Right atrium auricular region (tissue), 2 donors: ENCODE data around the gene SFSWAP. TPM values are rescaled to one million over a fixed set of nuclear protein-coding genes. Genes with fewer than 3 reads are reported as not detected.

ENCODE experiments used
- DNase-seq: peaks from one replicate; pipeline ENCODE4 v3.0.0-alpha.2; 2019; ENCODE audit warnings: low spot score
- H3K27ac ChIP-seq, 2 donors: fragments of 200-600 bp; sonication (generic); 1 replicate in 1 of 2; 2 replicates in 1 of 2; pipeline ENCODE4 v1.5.1; 2016 to 2019
- H3K27me3 ChIP-seq, 2 donors: fragments of 200-600 bp; sonication (generic); one replicate each; pipeline versions ENCODE4 v1.5.1 to v1.6.0; 2017 to 2019
- H3K36me3 ChIP-seq: fragments of 200-600 bp; sonication (generic); one replicate; pipeline ENCODE4 v1.5.1; 2016
- H3K4me1 ChIP-seq, 2 donors: fragments of 200-600 bp; sonication (generic); one replicate each; pipeline versions ENCODE4 v1.5.1 to v1.6.0; 2017 to 2019
- H3K4me3 ChIP-seq, 2 donors: fragments of 200-600 bp; sonication (generic); 1 replicate in 1 of 2; 2 replicates in 1 of 2; pipeline ENCODE4 v1.5.1; 2017 to 2019; ENCODE audit warnings: mild to moderate bottlenecking in 1 of 2, moderate library complexity in 1 of 2
- H3K9me3 ChIP-seq, 2 donors: fragments of 200-600 bp; sonication (generic); one replicate each; pipeline ENCODE4 v1.5.1; 2019
- total RNA-seq, 2 donors: library from RNA; depleted of rRNA; stranded (reverse); fragments of >200 nt; gene quantifications; one replicate each; pipeline ENCODE4 v1.1.0, GENCODE V29; 2016
- TF ChIP-seq, protein P1 (sequence below), 2 donors: fragments of 200-600 bp; sonication (generic); IDR thresholded peaks; one replicate each; pipeline ENCODE4 v1.5.1; 2019; ENCODE audit warnings: antibody characterized with exemption in 2 of 2

The SFSWAP gene
- total RNA-seq, 2 donors from 2014 or later = 11.4 to 12.3 TPM

DNA sequence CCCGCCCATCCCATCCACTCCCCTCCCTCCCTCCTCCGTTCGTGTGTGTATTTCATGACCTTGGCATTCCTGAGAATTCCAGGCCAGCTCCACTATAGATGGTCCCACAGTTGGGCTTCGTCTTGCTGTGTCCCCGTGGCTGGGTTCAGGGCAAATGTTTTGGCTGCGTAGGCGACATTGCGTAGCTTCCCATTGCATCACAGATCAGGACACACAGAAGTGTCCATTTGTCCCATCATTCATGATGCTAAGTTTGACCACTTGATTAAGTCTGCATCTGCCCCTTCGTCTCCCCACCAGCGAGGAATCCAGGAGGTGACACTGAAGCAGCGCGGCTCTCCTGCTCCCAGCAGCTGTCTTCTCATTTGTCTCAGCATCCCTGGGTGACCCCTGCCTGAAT is 78.7 kb downstream of the SFSWAP start:
- DNase-seq = no peak
- H3K36me3 ChIP-seq = peaks cover 70% of the 10 kb centered on the region
- H3K4me3 ChIP-seq = no peak overlapping the region
- H3K27me3 ChIP-seq = no peaks in the 10 kb centered on the region
- H3K9me3 ChIP-seq = no peaks in the 10 kb centered on the region
- H3K27ac ChIP-seq = no peak overlapping the region
- TF ChIP-seq, protein P1, sequence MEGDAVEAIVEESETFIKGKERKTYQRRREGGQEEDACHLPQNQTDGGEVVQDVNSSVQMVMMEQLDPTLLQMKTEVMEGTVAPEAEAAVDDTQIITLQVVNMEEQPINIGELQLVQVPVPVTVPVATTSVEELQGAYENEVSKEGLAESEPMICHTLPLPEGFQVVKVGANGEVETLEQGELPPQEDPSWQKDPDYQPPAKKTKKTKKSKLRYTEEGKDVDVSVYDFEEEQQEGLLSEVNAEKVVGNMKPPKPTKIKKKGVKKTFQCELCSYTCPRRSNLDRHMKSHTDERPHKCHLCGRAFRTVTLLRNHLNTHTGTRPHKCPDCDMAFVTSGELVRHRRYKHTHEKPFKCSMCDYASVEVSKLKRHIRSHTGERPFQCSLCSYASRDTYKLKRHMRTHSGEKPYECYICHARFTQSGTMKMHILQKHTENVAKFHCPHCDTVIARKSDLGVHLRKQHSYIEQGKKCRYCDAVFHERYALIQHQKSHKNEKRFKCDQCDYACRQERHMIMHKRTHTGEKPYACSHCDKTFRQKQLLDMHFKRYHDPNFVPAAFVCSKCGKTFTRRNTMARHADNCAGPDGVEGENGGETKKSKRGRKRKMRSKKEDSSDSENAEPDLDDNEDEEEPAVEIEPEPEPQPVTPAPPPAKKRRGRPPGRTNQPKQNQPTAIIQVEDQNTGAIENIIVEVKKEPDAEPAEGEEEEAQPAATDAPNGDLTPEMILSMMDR (IDR thresholded peaks at IDR 0.05) = no peak
- no peaks in the 10 kb centered on the region for H3K4me1 ChIP-seq

- DNase-seq = no peak
- peaks cover 61% of the 10 kb centered on the region for H3K36me3 ChIP-seq
- no peaks in the 10 kb centered on the region for H3K4me1 ChIP-seq
- H3K9me3 ChIP-seq = no peaks in the 10 kb centered on the region
- H3K4me3 ChIP-seq = no peak overlapping the region
- H3K27ac ChIP-seq = no peak overlapping the region
- no peaks in the 10 kb centered on the region for H3K27me3 ChIP-seq
- TF ChIP-seq, protein P1 (IDR thresholded peaks at IDR 0.05) = no peak
Observed at GRCh38 chr12:131793243-131794022, 82.5 kb downstream of the SFSWAP start.

GRCh38 chr12:131794061-131794460 is 83.2 kb downstream of the SFSWAP start:
- TF ChIP-seq, protein P1 (IDR thresholded peaks at IDR 0.05) = no peak
- H3K4me3 ChIP-seq = no peak overlapping the region
- H3K9me3 ChIP-seq = no peaks in the 10 kb centered on the region
- H3K36me3 ChIP-seq = peaks cover 56% of the 10 kb centered on the region
- no peak overlapping the region for H3K27ac ChIP-seq
- H3K27me3 ChIP-seq = no peaks in the 10 kb centered on the region
- no peak for DNase-seq
- no peaks in the 10 kb centered on the region for H3K4me1 ChIP-seq

GRCh38 chr12:131794573-131794972 is 83.7 kb downstream of the SFSWAP start:
- H3K36me3 ChIP-seq = peaks cover 56% of the 10 kb centered on the region

GRCh38 chr12:131795064-131795463 is 84.2 kb downstream of the SFSWAP start:
- DNase-seq = no peak
- H3K36me3 ChIP-seq = peaks cover 56% of the 10 kb centered on the region
- H3K27me3 ChIP-seq = no peaks in the 10 kb centered on the region
- TF ChIP-seq, protein P1 (IDR thresholded peaks at IDR 0.05) = no peak
- H3K4me3 ChIP-seq = no peak overlapping the region
- no peaks in the 10 kb centered on the region for H3K4me1 ChIP-seq
- H3K27ac ChIP-seq = no peak overlapping the region
- H3K9me3 ChIP-seq = no peaks in the 10 kb centered on the region

More at GRCh38 chr12:131794573-131794972, 83.7 kb downstream of the SFSWAP start:
- Histone ChIP-seq H3K27ac (no peak overlapping the region), H3K9me3 (no peaks in the 10 kb centered on the region), H3K4me3 (no peak overlapping the region), H3K4me1 (no peaks in the 10 kb centered on the region), H3K27me3 (no peaks in the 10 kb centered on the region)
- DNase-seq = no peak
- TF ChIP-seq, protein P1 (IDR thresholded peaks at IDR 0.05) = no peak
